Stimulated activated CD4-positive, alpha-beta T cell treated with anti-CD3 and anti-CD28 coated beads, Interleukin-12 subunit alpha, Interleukin-12 subunit beta, amount 100 ng/mL, for 24 hours (primary cell): ENCODE results near the gene TTC21A.

Experiments used
- DNase-seq, 2 experiments: peaks; one replicate each; pipeline ENCODE4 v3.0.0-alpha.2; 2020; ENCODE audit warnings: low read depth in 2 of 2

TTC21A gene

DNA sequence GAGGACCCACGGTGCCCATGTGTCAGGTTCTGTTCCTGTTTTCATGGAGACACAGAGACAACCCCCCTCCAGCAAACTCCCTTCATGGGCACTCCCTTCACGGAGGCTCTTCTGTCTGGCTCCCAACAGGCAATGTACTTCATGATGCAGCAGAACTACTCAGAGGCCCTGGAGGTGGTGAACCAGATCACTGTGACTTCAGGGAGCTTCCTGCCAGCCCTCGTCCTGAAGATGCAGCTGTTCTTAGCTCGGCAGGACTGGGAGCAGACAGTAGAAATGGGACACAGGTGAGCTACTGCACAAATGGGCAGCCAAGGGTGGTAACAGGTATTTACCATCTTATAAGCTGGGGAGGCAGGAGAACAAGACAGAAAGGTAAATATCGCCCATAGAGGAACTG lies 7.0 kb downstream of the TTC21A start:
- DNase-seq: no peak

DNA sequence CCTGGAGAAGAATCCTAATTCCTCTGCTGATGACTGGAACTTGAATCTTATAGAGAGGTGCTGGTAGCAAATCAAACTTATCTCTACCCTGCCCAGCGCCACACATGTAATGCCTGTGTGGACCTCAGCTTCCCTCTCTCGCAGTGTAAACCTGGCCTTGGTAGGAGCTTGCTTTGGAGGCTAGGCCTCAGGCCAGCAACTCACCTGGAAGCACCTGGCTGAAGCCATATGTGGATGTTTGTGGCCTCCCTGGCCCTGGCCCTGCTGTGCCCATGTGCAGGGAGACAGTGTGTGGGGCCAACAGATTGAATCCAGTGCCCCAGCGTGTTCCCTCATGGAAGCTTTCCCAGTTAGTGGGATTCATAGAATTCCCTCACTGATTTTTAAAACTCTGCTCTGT lies 8.4 kb downstream of the TTC21A start:
- no peak for DNase-seq

DNA sequence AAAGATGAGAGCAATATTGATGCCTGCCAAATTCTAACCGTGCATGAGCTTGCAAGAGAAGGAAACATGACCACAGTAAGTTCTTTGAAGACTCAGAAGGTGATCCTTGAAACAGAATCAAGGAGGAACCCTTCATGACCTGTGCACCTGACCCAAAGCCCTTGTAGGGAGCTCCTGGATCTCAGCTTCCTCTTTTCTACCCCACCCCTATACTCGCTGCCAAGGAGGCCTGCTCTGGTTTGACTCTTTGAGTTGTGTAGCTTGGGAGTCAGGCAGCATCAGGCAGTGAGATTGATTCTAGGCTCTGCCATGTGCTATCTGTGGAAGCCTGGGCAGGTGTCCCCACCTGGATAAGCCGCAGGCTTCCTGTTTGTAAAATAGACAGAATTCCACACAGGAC lies 10.6 kb downstream of the TTC21A start:
- no peak for DNase-seq

DNA sequence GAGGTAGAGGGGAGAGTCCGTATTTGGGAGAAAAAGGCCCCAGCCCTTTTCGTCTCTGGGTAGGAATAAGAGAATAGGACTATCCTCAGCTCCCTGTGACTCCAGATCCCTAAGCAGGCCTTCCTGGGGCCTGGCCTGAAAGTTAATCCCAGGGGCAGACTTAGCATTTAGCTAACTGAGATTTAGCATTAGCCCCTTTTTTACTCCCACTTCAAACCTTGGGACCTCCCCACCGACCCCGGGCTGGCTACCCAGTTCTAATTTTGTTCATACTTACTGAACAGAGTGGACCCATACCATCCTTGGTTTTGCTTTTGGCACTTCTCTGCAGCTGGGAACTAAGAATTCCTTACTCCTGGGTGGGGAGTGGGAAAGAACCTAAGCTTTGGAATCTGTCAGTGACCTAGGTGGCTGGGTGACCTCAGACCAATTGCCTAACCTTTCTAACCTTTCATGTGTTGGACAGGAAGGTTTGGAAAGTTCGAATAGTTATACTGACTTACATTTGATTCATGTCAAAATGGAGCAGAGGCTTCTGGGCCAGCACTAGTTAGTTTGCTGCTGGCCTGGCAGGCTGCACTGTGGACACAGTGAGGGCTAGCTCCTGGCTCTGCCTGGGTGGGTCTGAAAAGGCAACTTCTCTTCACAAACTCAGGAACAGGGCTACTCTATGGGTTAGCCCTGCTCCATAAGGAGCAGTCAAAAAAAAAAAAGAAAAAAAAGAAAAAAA lies 11.6 kb downstream of the TTC21A start:
- DNase-seq: no peak

DNA sequence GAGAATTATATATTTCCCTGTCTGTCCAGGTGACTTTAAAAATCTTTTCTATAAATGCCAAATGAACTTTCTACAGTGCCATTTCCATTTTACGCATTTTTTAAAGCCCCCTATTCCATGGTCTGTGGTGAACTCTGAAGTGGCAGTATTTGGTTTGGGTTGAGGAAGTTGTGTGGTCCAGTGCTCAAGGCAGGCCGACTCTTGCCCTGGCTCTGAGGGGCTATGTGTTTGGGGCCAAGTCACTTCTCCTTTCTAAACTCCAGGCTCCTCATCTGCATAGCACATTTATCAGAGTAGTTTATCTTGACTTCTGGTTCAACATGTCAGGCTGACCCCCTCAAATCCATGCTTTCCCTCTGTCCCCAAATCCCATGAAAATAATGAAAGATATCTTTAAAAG lies 14.1 kb downstream of the TTC21A start:
- DNase-seq: no peak

DNA sequence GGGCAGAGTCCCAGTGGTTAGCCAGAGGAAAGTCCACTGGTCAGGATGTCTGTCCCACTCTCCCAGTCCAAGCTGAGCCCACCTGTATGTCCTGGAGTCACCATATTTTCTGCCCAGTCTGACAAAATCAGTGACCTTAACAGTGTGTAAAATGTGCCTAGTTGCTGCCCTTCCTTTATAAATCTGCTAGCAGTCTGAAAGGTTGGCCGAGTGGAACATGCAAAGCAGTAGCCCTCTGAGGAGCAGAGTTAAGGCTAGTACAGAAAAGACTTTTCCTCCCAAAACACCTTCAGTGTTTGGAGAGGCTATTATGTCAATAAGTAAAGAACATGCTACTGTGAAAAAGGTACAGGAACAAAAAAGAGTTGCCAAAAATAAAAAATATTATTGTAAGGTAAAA lies 15.3 kb downstream of the TTC21A start:
- DNase-seq: no peak

DNA sequence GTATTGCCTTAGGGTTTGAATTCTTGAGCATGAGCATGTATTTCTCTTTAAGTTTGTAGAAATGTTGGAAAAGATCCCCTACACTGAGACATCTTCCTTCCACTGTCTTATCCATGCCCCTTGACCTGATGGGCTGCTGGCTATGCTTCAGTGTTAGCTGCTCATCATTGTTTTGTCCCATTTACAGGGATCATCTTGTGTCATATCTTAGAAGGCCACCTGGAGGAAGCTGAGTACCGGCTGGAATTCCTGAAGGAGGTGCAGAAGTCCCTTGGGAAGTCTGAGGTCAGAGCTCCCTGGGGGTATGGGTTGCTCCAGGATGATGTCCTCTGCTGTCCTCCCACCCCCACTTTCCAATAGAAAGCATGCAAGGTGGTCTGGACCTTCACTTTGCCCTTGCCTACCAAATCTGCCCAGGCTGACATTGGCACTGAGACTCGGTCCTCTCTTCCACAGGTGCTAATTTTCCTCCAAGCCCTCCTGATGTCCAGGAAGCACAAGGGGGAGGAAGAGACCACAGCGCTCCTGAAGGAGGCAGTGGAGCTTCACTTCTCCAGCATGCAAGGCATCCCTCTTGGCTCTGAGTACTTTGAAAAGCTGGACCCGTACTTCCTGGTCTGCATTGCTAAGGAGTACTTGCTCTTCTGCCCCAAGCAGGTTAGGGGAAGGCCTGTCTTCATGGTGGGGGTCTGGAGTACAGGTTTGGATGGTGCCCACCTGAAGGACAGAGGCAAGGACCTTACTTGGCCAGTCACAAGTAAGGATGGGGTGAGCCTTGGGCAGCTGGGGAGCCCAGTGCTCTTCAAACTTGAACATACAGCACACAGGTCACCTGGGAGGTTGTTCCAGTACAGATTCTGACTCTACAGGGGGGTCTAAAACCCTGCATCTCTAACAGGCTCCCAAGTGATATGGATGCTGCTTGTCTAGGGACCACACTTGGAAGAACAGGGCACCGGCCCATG lies 17.7 kb downstream of the TTC21A start:
- no peak for DNase-seq

DNA sequence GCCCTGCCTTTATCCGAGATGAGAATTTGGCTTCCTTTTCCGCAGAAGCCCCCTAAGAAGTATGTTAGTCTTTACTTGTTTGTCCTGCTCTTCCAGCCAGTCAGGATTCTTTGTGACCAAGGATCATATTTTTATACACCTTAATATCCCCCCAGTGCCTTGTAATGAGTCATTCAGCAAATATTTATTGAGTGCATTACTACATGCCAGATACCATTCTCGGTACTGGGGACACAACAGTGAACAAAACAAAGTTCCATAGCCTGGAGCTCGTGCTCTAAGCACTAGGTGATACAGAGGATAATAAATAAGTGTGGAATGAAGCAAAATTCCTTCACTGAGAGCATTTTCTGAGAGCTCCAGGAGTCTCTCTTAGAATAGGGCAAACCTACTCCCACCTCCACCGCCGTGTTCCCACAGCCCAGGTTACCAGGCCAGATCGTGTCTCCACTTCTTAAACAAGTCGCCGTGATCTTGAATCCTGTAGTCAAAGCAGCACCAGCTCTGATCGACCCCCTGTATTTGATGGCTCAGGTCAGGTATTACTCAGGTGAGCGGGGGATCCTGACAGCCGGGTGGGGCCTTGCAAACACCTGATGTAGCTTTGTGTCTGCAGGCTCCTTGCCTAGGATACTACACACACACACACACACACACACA lies 18.5 kb downstream of the TTC21A start:
- no peak for DNase-seq

DNA sequence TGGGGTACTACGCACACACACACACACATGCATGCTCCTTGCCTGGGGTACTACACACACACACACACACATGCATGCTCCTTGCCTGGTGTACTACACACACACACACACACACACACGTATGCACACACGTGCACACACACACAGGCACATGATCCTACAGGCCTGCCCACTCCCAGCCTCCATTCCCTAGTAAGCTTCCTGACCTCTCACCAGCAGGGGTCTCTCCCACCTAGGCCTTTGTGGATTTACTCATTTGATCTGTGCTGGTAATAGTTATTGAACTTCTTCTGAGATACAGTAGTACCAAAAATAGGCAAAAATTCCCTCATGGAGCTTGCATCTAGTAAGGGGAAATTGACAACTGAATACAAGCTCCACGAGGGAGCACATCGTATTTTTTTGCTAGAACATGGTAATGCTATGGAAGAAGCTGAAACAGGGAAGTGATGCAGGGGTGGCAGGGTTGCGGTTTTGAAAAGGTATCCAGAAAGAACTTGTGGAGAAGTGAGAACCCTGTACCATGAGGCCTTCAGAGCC lies 19.1 kb downstream of the TTC21A start:
- no peak for DNase-seq

DNA sequence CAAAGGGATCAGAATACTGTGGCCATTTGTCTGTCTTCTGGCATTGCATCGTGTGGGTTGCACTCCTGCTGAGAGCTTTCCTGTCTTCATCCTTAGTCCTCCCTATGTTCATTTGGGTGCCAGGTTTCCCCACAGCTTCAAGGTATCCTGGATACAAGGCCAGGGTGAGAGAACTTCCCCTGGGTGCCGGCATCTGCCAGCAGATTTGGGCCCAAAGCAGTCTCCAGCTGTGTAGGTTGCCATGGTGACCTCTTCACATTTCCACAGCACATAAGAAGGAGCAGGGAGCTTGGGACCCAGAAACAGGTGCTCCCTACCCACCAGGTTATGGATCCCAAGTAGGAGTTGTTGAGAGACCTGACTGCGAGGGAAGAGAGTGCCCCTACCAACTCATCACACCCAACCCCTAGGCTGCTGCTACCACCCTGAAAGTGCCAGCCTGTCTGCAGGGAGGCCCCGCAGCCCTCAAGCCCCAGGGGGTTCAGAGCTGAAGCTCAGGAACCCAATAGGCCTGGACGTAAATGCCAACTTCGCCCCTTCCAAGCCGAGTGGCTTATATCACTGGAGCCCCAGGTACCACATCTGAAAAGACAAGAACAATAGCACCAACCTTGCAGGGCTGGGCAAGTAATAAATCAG lies 19.9 kb downstream of the TTC21A start:
- no peak for DNase-seq

DNA sequence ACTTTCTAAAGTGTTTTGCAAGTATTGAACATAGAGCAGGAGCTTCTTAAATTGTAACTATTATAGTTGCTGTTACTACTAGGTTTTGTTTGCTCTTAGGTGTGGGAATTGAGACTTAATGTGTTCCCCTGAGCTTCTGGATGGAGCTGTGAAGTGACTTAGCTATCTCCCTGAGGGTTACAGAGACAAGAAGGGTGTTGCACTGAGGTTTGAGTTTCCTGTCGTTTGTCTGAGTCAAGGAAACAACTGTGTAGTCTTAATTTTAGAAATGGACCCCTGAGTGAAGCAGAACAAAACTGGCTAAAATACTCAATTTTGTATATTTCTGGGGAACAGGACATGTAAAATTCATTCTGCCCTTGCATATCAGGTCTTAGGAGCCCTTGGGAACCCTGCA lies 20.4 kb downstream of the TTC21A start:
- no peak for DNase-seq

DNA sequence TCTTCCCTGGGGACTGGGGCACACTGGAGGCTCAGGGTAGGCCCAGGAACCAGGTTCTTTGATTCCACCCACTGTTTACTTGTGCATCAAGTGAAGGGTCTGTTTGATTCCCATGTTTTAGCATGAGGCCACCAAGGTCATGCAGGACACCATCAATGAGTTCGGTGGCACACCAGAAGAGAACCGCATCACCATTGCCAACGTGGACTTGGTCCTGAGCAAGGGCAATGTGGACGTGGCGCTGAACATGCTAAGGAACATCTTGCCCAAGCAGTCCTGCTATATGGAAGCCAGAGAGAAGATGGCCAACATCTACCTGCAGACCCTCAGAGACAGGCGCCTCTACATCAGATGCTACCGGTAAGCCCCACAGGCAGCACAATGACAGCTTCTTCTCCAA lies 21.5 kb downstream of the TTC21A start:
- DNase-seq: no peak

DNA sequence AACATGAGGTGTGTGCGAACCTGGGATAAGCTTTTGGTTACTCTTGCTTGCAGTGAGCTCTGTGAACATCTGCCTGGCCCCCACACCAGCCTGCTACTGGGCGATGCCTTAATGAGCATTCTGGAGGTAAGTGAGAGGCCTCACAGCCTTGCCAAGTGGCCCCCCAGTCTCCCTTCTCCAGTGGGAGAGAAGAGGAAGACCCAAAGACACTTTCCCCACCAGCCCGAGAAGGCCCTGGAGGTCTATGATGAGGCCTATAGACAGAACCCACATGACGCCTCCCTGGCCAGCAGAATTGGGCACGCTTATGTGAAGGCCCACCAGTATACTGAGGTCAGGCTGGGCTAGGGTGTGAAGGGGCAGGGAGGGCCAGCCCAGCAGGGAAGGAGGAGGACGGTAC lies 22.5 kb downstream of the TTC21A start:
- DNase-seq: no peak

DNA sequence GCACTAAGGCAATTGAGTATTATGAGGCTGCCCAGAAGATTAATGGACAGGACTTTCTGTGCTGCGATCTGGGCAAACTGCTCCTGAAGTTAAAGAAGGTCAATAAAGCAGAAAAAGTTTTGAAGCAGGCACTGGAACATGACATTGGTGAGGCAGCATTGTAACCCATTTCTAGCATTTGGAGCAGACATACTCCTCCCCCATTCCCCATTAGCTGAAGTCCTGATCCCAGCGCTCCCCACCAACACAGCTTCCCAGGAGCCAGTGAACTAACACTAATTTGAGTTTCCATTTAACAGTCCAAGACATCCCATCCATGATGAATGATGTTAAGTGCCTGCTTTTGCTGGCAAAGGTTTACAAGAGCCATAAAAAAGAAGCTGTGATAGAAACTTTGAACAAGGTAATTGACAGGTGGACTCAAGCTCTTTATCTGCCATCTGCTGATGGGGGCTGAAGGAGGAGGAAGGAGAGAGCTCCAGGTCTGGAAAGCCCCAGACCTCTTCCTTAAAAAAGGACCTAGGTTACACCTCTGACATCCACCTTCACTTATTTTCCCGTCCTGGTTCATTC lies 23.3 kb downstream of the TTC21A start:
- DNase-seq: no peak

DNA sequence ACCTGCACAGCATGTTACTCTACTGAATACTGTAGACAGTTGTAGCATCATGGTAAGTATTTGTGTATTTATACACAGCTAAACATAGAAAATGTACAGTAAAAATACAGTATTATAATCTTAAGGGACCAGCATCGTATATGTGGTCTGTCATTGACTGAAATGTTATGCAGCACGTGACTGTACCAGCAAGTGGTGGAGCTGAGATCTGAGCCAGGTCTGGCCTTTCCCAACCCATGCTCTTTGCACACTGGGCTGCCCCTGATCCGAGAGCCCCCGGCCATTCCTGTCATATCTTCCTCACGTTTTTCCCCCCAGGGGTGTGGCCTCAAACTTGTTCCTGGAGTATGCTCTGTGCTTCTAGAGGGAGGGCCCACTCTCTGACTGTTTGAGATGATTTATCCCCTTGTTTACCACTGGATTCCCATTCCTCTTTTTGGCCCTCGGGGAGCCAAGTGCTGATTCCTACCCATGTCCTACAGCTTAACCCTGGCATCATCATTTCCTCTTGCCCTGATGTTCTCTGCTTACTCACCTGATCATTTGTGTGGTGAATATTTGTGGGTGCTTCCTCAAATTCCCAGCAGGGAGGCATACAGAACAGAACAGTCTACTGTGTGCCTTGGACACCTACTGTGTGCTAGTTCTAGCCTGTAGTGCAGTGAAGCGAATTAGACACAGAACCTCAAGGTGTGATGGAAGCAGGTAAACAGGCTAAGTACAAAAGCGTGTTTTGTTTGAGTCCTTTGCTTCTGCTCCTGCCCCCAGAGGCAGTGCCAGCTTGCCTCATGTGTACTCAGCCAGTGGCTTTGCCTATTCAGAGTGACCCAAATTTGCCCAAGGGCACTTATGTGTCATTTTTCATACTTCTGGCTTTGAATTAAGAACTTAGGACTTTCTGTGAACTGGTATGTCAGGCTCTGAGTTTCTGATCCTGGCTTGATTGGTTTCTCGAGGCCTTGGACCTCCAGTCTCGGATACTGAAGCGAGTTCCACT lies 24.9 kb downstream of the TTC21A start:
- no peak for DNase-seq

DNA sequence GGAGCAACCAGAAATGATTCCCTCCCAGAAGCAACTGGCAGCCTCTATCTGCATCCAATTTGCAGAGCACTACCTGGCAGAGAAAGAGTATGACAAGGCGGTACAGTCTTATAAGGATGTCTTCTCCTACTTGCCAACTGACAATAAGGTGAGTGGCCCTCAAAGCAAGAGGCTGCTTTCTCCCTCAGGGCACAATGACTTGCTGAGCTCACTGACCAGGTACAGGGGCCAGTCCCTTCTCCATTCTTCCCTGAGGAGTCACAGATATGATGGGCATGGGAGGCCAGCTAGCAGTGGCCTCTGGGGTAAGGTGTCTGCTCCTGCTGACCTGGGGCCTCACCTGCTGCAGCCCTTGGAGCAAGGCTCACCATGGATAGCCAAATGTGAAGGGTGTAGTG lies 25.6 kb downstream of the TTC21A start:
- DNase-seq: no peak

DNA sequence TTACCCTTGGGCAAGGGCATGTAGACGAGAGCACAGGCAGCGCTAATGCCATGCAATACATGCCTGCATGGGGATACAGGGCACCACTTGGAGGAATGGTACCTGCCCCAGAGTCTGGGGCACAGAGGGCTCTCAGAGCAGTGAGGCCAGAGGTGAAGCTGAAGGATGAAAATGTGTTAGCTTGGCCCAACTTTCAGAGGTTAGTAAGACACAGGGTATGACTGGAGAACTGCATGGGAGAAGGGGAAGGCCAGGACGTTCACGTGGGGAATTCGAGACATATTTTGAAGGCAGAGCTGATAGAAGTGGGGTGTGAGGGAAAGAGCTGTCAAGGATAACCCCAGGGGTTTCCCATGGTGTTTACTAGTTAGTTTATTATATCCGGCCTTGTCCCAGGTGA lies 26.3 kb downstream of the TTC21A start:
- no peak for DNase-seq

DNA sequence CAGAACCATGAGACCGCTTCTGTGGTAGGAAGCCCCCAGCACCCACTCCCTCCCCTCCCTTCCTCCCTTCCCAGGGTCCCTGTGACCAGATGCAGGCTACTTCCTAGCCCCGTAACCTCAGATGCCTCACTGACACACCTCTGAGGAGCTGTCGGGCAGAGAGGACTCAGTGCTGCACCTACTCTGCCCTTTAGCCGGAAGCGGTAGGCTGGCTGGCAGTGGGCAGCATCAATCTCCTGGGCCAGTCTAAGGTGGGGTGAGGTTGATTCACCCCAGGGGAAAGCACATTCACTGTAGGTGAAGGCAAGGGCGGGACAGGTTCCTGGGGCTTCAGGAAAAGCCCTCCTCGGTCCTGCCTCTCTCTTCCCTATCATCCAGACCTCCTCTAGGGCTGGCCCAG lies 26.8 kb downstream of the TTC21A start:
- no peak for DNase-seq

DNA sequence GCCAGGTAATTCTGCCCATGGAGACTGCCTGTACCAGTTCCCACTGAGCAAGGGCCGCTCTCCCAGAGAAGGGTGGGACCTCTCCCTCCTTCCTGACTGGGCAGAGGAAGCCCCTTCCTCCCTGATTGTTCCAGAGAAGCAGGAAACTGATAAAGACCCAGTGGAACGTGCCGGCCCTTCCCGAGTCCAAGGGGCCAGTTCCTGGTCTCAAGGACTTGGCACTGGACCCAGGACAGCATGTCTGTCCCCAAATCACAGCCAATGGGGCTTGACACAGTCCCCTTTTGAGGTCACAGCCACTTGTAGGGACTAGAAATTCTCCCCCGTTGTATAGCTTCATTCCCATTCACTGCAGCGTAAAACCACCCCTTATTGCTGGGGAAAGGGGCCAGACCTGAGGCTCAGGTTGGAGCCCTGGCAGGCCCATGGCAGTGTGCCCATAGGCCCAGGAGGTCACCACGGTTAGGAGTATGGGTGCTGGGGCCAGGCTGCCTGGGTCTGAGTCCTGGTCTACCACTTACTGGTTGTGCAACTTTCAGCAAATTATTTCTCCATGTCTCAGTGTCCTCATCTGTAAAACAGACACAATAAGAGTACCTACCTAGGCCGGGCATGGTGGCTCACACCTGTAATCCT lies 27.8 kb downstream of the TTC21A start:
- DNase-seq: no peak
